PC-3 (cell line): ENCODE results near the gene PNMA6E. TPM values are rescaled to one million over a fixed set of nuclear protein-coding genes. Genes with fewer than 3 reads are reported as not detected.

Source experiments
- ATAC-seq: fragments of 200-7000 bp; cut with Tn5 transposase; 2 replicates; pipeline ENCODE4 v1.9.1; 2020; ENCODE audit warnings: mild to moderate bottlenecking, moderate library complexity
- BruUV-seq: library from RNA; stranded (reverse); fragments of 400-500 nt; replicated peaks from 2 replicates; lab custom pipeline; 2021; lab: Mats Ljungman, UMichigan
- CTCF ChIA-PET: fragments of 300-600 bp; sonication (Branson Sonifier 250); formaldehyde crosslinking; loops from one replicate; lab custom pipeline; 2022; ENCODE audit warnings: antibody characterized with exemption; lab: Charles Lee
- POLR2A ChIA-PET: fragments of 300-600 bp; sonication (Branson Sonifier 250); formaldehyde crosslinking; loops from one replicate; lab custom pipeline; 2022; ENCODE audit warnings: antibody characterized with exemption; ENCODE audit not compliant: unreplicated experiment; lab: Charles Lee
- DNase-seq: peaks from one replicate; pipeline ENCODE4 v3.0.0-alpha.2; 2015
- H2AFZ ChIP-seq: fragments of 300-600 bp; sonication (generic); 2 replicates; pipeline ENCODE4 v1.6.0; 2016; ENCODE audit warnings: antibody characterized with exemption, low read length
- H3F3A ChIP-seq: fragments of 300-600 bp; sonication (generic); one replicate; pipeline ENCODE4 v1.6.0; 2017; ENCODE audit warnings: antibody characterized with exemption, low read length, control low read depth, mild to moderate bottlenecking; ENCODE audit not compliant: unreplicated experiment
- H3K27ac ChIP-seq: fragments of 300-600 bp; sonication (generic); 2 replicates; pipeline ENCODE4 v1.5.1; 2016; ENCODE audit warnings: mild to moderate bottlenecking, low read length
- H3K27me3 ChIP-seq: fragments of 300-600 bp; sonication (generic); 2 replicates; pipeline ENCODE4 v1.6.1; 2016; ENCODE audit warnings: low read length, mixed read lengths
- H3K36me3 ChIP-seq: fragments of 300-600 bp; sonication (generic); 2 replicates; pipeline ENCODE4 v1.6.1; 2016; ENCODE audit warnings: low read depth, mixed run types, low read length, mixed read lengths
- H3K4me1 ChIP-seq: fragments of 300-600 bp; sonication (generic); 2 replicates; pipeline ENCODE4 v1.5.1; 2016; ENCODE audit warnings: low read length; ENCODE audit not compliant: insufficient read depth
- H3K4me2 ChIP-seq: fragments of 300-600 bp; sonication (generic); 2 replicates; pipeline ENCODE4 v1.6.0; 2016; ENCODE audit warnings: low read length
- H3K4me3 ChIP-seq: fragments of 300-600 bp; sonication (generic); 2 replicates; pipeline ENCODE4 v1.5.1; 2016; ENCODE audit warnings: mild to moderate bottlenecking, low read length, mixed read lengths
- H3K79me2 ChIP-seq: fragments of 300-600 bp; sonication (generic); 2 replicates; pipeline ENCODE4 v1.6.1; 2017; ENCODE audit warnings: low read length, mixed read lengths
- H3K9ac ChIP-seq: fragments of 300-600 bp; sonication (generic); 2 replicates; pipeline ENCODE4 v1.6.0; 2016; ENCODE audit warnings: mild to moderate bottlenecking, low read length
- H3K9me2 ChIP-seq: fragments of 300-600 bp; sonication (generic); replicated peaks from 2 replicates; pipeline ENCODE4 v1.6.1; 2016; ENCODE audit warnings: mixed run types, low read length, mixed read lengths
- H3K9me3 ChIP-seq: fragments of 300-600 bp; sonication (generic); 2 replicates; pipeline ENCODE4 v1.6.1; 2016; ENCODE audit warnings: low read length, mixed read lengths
- H4K20me1 ChIP-seq: fragments of 300-600 bp; sonication (generic); 2 replicates; pipeline ENCODE4 v1.6.1; 2016; ENCODE audit warnings: low read length, mixed read lengths
- EZH2 ChIP-seq: fragments of 300-600 bp; sonication (generic); IDR thresholded peaks from one replicate; pipeline ENCODE4 v1.6.1; 2017; ENCODE audit warnings: antibody characterized with exemption, mild to moderate bottlenecking, low read length; ENCODE audit not compliant: unreplicated experiment
- EZH2phosphoT487 ChIP-seq: fragments of 300-600 bp; sonication (generic); IDR thresholded peaks from 2 replicates; pipeline ENCODE4 v1.6.1; 2018; ENCODE audit warnings: mild to moderate bottlenecking, antibody characterized with exemption, low read length, borderline replicate concordance
- intact Hi-C: fragments of 100-400 bp; cut with micrococcal nuclease; formaldehyde crosslinking; loops from 2 replicates; pipeline ENCODE4 v1.9.0; 2023
- total RNA-seq: library from RNA; depleted of rRNA; stranded (reverse); fragments of >200 nt; gene quantifications from 2 replicates; pipeline ENCODE4 v1.2.3, GENCODE V29; 2014
- TF ChIP-seq, protein P1 (sequence below): fragments of 300-600 bp; sonication (generic); conservative IDR thresholded peaks from 2 replicates; pipeline ENCODE4 v1.5.1; 2017; ENCODE audit warnings: antibody characterized with exemption, low read depth, mild to moderate bottlenecking, low read length

The PNMA6E gene
- total RNA-seq, 1 experiment from 2014 or later, result not detected

DNA sequence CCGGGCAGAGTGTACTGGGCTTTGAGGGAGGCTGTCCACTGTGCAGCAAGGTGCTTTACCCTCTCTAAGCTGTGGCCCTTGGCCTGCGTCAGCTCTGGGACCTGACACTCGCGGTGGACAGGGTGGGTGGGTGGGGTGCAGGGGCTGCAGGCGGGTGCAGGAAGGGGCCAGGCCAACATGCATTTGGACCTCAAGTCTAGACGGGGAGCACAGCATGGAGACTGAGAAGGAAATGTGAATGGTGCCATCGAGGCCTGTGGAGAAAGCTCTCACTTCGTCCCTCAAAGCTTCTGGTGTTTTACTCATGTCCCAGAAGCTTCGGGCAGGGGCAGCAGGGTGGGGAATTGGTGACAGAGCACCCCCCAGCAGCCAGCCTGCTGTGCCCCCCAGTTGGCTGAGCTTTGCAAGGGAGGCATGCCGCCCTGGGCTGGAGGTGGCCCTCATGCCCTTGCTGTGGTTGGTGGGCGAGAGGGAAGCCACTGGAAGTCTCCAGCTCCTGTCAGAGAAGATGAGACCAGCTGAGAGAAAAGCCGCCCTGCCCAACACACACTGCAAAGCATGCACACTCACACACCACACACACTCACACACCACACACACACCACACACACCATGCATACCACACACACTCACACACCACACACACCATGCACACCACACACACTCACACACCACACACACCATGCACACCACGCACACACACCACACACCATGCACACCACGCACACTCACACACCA is 12.3 kb downstream of the PNMA6E start:
- DNase-seq (no peak), ATAC-seq (no peak)
- Histone ChIP-seq H3K27me3 (no peaks in the 10 kb centered on the region), H3K4me1 (no peaks in the 10 kb centered on the region), H4K20me1 (no peaks in the 10 kb centered on the region), H2AFZ (no peak overlapping the region), H3K36me3 (no peaks in the 10 kb centered on the region), H3F3A (no peaks in the 10 kb centered on the region), H3K9me2 (no peaks in the 10 kb centered on the region), H3K9ac (no peak overlapping the region), H3K4me2 (no peak overlapping the region), H3K4me3 (no peak overlapping the region), H3K79me2 (no peaks in the 10 kb centered on the region), H3K27ac (no peak overlapping the region), H3K9me3 (no peaks in the 10 kb centered on the region)
- intact Hi-C loops, result no loop called here
- BruUV-seq, result no TSS peak
- no peak for TF ChIP-seq EZH2
- CTCF ChIA-PET, result no interaction called here
- POLR2A ChIA-PET, result no interaction called here

DNA sequence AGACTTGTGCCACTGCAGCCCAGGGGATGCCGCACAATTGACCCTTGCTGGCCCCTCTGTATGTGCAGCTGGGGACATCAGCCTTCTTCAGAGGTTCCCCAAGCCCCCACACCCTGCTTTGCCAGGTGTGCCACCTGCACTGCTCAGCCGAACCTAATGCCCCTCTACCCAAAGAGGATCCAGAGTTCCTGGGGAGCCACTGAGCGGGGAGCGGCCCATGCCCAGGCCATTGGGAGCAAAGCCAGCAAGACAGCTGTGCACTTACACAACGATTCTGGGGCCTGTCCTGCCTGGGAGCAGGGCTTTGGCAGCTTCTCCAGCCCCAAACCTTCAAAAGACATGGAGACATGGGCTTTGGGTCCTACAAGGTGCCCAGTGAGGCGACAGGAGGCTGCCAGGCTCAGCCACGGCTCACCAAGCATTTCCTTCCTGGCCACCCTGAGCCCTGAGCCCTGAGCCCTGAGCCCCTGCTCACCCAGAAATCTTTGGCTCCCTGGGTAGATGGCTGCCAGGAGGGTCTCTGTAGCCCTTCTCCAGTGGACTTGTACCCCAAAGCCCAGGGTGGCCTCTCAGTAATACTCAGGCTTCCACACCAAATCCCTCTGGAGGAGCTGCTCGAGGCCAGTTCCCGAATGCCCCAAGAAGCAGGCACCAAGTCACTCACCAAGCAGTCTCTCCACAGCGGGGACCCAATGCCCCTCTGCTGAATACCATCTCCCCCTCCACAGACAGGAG is 13.0 kb downstream of the PNMA6E start:
- ChIA-PET CTCF (no interaction called here), POLR2A (no interaction called here)
- DNase-seq (no peak), ATAC-seq (no peak)
- Histone ChIP-seq H3K4me2 (no peak overlapping the region), H3F3A (no peaks in the 10 kb centered on the region), H4K20me1 (no peaks in the 10 kb centered on the region), H3K9me3 (no peaks in the 10 kb centered on the region), H3K4me3 (no peak overlapping the region), H3K9me2 (no peaks in the 10 kb centered on the region), H3K27ac (no peak overlapping the region), H3K9ac (no peak overlapping the region), H3K27me3 (no peaks in the 10 kb centered on the region), H3K4me1 (no peaks in the 10 kb centered on the region), H3K79me2 (no peaks in the 10 kb centered on the region), H2AFZ (no peak overlapping the region), H3K36me3 (no peaks in the 10 kb centered on the region)
- BruUV-seq, result no TSS peak
- intact Hi-C loops, result no loop called here
- no peak for TF ChIP-seq EZH2
- no peak for TF ChIP-seq EZH2phosphoT487
- TF ChIP-seq, protein P1, sequence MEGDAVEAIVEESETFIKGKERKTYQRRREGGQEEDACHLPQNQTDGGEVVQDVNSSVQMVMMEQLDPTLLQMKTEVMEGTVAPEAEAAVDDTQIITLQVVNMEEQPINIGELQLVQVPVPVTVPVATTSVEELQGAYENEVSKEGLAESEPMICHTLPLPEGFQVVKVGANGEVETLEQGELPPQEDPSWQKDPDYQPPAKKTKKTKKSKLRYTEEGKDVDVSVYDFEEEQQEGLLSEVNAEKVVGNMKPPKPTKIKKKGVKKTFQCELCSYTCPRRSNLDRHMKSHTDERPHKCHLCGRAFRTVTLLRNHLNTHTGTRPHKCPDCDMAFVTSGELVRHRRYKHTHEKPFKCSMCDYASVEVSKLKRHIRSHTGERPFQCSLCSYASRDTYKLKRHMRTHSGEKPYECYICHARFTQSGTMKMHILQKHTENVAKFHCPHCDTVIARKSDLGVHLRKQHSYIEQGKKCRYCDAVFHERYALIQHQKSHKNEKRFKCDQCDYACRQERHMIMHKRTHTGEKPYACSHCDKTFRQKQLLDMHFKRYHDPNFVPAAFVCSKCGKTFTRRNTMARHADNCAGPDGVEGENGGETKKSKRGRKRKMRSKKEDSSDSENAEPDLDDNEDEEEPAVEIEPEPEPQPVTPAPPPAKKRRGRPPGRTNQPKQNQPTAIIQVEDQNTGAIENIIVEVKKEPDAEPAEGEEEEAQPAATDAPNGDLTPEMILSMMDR, result no peak

GRCh38 chrX:153387345-153387744 is 13.8 kb downstream of the PNMA6E start:
- BruUV-seq, result no TSS peak
- H3K9me2 ChIP-seq, result no peaks in the 10 kb centered on the region
- H3K4me2 ChIP-seq, result no peak overlapping the region
- H3K9me3 ChIP-seq, result no peaks in the 10 kb centered on the region
- DNase-seq (no peak), ATAC-seq (no peak)
- H3K9ac ChIP-seq, result no peak overlapping the region
- H3K27me3 ChIP-seq, result no peaks in the 10 kb centered on the region
- no peak overlapping the region for H2AFZ ChIP-seq
- H3K4me3 ChIP-seq, result no peak overlapping the region
- H3K79me2 ChIP-seq, result no peaks in the 10 kb centered on the region
- intact Hi-C loops, result no loop called here
- no peaks in the 10 kb centered on the region for H3K4me1 ChIP-seq
- H4K20me1 ChIP-seq, result no peaks in the 10 kb centered on the region
- H3K36me3 ChIP-seq, result no peaks in the 10 kb centered on the region
- ChIA-PET CTCF (no interaction called here), POLR2A (no interaction called here)
- no peak overlapping the region for H3K27ac ChIP-seq
- no peaks in the 10 kb centered on the region for H3F3A ChIP-seq
- TF ChIP-seq, protein P1, result no peak
- TF ChIP-seq EZH2phosphoT487 (no peak), EZH2 (no peak)
